Activated gamma-delta T cell (primary cell): ENCODE measurements around the gene LRRC74A.

ENCODE experiments used
- DNase-seq: peaks from one replicate; lab custom pipeline; 2025; lab: John Stamatoyannopoulos, UW

The LRRC74A gene

DNA sequence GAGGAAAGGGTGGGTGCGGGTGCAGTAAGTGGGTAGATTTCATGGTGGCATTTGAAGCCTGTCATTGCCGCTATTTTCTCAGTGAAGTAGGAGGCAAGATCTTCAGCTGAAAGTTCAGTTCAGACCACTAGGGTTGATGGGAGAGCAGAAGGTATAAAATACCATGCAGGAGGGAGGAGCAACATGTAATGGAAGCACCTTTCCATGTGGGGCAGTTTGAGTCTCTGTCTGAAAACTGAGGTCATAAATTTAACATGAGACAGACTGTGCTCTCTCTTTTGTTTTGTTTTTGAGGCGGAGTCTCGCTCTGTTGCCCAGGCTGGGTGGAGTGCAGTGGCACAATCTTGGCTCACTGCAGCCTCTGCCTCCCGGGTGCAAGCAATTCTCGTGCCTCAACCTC, 22.7 kb downstream of the LRRC74A start:
- DNase-seq = no peak

- DNase-seq = no peak
Observed at GRCh38 chr14:76855066-76855465, 28.9 kb downstream of the LRRC74A start.

DNA sequence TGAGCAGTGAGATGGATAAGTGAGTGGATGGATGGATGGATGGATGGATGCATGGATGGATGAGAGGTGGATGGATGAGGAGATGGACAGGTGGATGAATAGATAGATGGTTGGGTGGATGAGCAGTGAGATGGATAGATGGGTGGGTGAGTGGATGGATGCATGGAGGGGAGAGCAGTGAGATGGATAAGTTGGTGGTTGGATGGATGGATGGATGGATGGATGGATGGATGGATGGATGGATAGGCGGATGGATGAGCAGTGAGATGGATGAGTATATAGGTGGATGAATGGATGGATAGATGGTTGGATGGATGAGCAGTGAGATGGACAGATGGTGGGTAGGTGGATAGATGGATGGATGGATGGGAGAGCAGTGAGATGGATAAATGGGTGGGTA, 30.6 kb downstream of the LRRC74A start:
- DNase-seq = no peak

- DNase-seq = no peak
Observed at GRCh38 chr14:76861574-76862255, 35.5 kb downstream of the LRRC74A start.

DNA sequence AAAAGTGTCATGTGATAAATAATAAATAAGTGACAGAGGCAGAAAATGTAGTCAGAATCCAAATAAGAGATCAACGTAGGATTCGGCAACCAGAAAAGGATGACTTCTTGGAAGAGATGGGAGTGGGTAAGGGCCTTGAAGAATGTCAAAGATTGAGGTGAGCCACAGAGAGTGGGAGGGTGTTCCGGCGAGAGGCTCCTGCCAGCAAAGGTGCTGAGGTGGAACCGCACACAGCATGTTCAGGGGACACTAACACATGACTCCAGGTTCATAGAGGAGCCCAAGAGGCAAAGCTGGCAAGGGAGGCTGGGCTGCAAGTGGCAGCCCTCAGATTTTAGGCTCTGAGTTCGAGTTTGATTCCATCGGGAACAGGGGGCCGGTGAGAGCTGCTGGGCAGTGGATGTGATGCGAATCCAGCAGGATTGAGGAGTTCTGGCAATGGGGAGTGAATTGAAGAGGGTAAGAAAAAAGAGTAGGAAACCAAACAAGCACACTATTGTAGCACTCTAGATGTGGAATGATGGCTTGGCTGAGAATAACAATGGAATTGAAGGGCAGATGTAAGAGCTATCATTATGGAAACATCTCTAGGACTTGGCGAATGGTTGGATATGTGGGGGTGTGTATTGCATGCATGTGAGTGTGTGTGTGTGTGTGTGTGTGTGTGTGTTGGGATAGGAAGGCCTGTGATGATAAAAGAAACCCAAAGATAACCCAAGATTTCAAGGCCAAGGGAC, 36.5 kb downstream of the LRRC74A start:
- no peak for DNase-seq

GRCh38 chr14:76863724-76864407, 37.7 kb downstream of the LRRC74A start:
- no peak for DNase-seq

- no peak for DNase-seq
Observed at GRCh38 chr14:76866456-76866855, 40.2 kb downstream of the LRRC74A start.

GRCh38 chr14:76867516-76868453, 41.6 kb downstream of the LRRC74A start:
- no peak for DNase-seq

GRCh38 chr14:76868454-76869170, 42.4 kb downstream of the LRRC74A start:
- DNase-seq = no peak

DNA sequence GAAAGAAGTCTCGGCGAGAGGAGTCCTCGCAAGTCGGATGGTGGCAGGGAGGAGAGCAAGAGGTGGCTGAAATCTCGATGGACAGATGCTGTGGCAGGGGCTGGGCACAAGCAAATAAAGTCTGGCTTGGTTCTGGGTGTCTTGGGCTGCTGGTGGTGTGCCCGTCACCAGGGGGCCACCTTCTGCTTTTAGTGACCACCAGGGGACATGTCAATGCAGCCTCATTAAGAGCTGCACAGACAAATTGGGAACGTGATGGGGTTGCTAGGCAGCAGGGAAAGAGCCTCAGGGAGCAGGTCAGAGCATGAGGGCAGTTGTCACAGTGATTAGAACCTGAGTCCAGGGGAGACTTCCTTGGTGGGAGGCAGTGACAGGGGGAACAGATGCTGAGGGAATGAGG, 44.0 kb downstream of the LRRC74A start:
- no peak for DNase-seq

DNA sequence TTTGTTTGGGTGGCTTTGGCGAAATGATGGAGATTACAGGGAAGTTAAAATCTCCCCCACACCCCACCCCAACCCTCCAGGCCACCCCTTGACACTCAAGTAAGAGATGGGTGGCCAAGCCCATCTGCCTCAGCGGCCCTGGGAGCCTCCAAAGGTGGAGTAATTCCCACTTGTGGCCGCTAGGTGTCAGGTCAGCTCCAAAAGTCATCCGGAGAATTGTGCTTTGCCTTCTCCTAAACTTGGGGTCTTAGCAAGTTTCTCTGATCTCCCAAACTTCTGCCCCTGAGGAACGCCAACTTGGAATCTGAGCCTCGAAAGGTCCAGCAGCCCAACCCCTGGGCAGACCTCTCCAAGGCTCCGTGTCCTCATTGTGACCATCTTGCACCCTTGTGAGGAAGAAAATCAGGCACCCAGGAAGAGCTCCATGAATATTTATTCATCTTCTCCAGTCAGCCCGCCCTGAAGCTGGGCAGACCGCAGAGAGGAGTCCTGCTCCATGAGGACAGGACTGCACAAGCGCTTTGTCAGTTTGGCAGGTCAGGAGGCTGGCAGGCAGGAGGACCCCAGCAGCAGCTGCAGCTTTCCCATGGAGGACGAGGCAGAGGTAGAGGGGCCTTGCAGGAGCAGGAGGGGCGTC, 46.7 kb downstream of the LRRC74A start:
- no peak for DNase-seq

DNA sequence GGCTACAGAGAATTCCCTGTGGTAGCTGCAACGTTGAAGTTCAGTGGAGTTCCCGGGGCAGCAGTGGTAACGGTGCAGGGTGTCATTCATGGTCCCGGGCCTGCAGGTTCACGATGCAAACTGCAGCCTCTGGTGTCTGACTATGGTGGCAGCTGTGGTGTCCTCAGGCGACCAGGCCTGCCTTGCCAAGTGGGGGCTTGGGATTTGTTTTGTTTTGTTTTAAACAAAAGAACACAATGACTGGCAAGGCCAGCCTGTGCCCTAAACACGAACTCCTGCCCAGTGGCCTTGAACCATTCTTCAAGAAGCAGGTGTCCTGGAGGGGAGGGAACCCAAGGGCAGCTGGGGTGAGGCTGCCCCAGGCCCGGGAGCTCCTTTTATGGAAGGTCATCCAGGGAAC, 48.5 kb downstream of the LRRC74A start:
- DNase-seq = no peak

DNA sequence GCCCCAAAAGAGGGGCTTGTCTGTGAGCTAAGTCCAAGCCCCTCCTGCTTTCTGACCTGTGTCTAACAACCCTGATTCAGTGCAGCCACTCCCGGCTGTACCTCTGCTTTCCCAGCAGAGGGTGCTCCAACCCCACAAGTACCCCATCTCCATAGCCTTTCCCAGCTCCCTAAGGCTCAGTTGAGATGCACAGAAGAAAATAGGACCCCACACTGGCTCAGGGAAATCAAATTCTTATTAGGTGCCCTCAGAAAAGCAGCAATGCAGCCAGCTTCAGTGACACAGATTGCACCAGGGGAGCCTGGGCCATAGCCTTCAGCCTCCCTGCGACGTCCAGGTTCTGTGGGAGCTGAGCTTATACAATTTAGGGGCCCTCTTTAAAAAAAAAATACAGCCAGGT, 49.9 kb downstream of the LRRC74A start:
- no peak for DNase-seq

DNA sequence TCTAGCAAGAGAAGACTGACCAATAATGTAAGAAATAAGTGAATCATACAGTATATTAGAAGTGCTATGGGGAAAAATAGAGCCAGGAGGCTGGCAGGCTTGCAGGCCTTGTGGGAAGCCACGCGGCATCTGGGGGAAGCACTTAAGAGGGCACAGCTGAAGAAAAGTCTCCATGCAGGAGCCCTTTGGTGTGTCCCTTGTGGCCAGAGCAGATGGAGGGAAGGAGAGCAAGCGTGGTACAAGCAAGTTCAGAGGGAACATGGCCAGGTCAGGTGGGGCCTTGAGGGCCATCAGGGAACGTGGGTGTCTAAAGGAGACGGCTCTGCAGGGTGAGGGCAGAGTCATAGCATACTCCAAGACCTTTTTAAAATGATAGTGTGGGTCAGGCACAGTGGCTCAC, 51.7 kb downstream of the LRRC74A start:
- DNase-seq = no peak

DNA sequence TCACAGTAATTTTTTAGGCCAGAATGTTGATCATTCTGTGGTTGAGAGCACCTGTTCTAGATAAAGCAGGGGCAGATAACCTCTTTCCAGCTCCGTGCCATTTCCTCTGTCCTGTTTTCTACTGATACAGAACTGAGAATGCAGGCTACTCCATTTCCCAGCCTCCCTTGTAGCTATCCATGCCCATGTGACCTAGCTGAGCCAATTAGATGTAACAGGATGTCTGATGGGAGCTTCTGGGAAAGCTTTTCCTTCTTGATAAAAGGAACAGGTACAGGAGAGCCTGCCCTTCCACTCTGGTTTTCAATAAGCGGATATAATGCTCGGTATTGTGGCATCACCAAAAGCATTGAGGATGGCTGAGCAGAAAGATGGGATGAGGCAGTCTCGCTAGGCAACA, 54.2 kb downstream of the LRRC74A start:
- DNase-seq = no peak

- DNase-seq = no peak
Observed at GRCh38 chr14:76881348-76881747, 55.1 kb downstream of the LRRC74A start.

DNA sequence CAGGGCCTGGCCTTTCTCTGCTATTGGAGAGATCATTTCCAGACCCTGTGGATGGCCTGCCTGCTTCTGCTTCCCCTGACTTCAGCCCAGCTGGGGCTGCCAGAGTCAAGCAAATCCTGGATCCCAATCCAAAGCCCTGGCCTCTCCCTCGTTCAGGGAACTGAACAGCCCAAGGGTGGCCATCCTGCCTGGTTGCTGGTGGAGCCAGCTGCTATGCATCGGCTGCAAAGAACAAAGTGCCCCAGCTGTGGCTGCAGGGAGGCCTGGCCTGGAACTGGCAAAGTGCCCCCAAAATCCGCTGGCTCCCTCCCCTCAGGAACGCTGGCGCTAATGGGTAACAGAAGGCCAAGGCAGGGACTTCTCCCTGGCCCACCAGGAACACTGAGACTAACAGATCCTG, 56.4 kb downstream of the LRRC74A start:
- DNase-seq = no peak

- DNase-seq = no peak
Observed at GRCh38 chr14:76883447-76883846, 57.2 kb downstream of the LRRC74A start.

- no peak for DNase-seq
Observed at GRCh38 chr14:76884394-76884793, 58.2 kb downstream of the LRRC74A start.

DNA sequence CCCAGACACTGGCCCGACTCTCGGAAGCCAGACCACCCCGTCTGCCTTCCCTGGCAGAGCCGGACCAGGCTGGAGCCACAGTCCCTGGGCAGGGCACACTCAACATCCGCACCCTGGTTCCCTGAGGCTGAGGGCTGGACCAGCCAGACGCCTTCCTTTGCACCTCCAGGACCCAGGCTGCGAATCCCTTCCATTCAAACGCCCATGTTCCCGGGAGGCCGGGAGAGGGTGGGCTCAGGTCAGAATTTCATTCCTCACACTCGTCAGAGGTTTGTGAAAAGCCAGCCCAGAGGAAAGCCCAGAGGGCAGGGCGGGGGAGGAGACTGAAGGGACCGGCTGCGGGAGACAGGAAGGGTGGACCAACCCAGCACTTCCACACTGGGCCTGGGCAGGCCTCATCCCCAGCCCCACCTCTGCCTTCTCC, 58.7 kb downstream of the LRRC74A start:
- no peak for DNase-seq

DNA sequence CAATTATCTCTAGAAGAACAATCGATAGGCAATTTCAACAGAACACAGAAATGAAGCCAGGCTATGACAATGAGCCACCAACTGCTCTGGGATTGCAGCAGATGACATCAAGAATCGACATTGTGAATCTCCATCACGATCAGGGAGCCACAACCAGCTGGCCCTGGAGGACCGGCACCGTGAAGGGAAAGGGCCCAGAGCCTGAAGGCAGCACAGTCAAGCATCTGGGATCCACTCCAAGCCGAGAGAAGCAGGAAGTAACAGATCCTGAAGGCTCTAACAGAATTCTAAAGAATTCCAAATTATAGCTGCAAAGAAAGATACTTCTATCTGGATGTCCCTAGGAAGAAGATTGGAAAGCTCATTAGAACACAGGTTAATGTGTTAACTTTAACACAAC, 61.0 kb downstream of the LRRC74A start:
- DNase-seq = no peak
